Esophagus mucosa (tissue), 1 donor: ENCODE results near the gene LRRTM1. TPM values are rescaled to one million over a fixed set of nuclear protein-coding genes. Genes with fewer than 3 reads are reported as not detected.

Experiments used
- ATAC-seq: fragments of 200-7000 bp; cut with Tn5 transposase; one replicate; pipeline ENCODE4 v1.9.1; 2020
- total RNA-seq: library from RNA; stranded (reverse); gene quantifications from one replicate; pipeline ENCODE4 v1.2.4, GENCODE V29; 2023
- donor health status: DM: yes; HTN: yes; CAD: no.

LRRTM1 gene
- total RNA-seq, 1 donor from 2014 or later = not detected

DNA sequence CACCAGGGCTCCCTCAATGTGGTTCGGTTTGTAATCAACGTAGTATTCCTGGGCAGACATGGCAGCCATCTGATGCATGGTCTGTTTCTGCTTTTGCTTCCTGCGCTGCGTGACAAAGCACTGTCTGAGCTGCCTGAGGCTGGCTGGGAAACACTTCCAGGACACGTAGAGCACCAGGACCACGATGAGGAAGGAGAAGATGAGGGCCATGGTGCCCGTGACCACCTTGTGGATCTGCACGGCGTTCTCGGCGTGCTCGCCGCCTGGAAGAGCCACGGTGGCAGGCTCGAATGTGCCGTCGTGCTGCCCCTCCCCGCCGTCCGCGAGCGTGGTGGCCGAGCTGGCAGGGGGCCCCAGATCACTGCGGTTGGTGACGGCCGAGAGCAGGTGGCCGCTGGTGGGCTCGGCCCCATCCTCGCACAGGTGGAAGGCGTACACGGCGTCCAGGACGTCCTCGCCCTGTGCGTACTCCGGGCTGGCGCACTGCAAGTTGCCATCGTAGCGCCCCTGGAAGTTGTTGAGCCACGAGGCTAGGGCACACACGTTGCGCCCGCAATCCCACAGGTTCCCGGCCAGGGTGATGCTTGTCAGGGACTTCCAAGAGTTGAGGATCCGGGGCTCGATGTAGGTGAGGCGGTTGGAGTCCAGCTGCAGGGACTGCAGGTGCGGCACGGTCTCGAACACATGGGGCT, 2.1 kb downstream of the LRRTM1 start:
- no peak for ATAC-seq

- ATAC-seq = no peak
Observed at GRCh38 chr2:80302001-80302313, 2.6 kb downstream of the LRRTM1 start.

GRCh38 chr2:80300954-80301353, 3.6 kb downstream of the LRRTM1 start:
- ATAC-seq = no peak

- ATAC-seq = no peak
Observed at GRCh38 chr2:80300346-80300745, 4.2 kb downstream of the LRRTM1 start.

GRCh38 chr2:80299661-80300060, 4.9 kb downstream of the LRRTM1 start:
- ATAC-seq = no peak

- ATAC-seq = no peak
Observed at GRCh38 chr2:80298954-80299353, 5.6 kb downstream of the LRRTM1 start.

DNA sequence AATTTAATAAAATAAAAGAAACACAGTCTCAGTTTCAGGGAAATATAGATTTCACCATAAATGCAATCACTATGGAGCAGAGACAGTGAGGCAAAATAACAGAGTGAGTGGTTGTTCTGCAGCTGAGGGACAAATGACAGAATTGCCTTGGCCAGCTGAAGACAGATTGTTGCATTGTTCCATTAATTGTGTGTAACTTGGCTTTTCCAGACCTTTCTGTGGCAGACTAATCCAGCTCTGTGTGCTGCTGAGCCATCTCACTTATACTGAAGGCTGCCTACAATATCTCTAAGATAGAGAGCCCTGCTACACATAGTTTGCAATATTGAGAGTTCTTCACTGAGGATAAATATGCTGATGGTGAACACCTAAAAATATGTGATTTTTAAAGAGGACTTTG, 11.5 kb downstream of the LRRTM1 start:
- ATAC-seq = no peak

DNA sequence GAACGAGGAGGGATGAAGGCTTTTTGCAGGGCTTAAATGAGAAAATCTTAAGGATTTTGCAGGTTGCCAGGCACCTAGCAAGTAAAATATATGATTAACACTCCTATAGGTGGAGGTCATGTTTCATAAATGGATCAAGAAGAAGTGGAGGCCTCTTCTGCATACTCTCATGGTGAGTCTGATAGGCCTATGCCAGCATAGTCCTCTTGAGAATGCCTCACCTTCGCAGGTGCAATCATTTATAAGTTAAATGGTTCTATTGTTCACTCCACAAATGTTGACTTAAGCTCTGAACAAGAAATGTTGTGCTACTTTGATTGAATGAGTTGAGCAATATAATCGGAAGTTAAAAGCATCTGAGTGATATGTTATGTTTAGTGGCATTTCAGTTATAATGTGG, 12.1 kb downstream of the LRRTM1 start:
- ATAC-seq = no peak

GRCh38 chr2:80291656-80292055, 12.9 kb downstream of the LRRTM1 start:
- no peak for ATAC-seq

DNA sequence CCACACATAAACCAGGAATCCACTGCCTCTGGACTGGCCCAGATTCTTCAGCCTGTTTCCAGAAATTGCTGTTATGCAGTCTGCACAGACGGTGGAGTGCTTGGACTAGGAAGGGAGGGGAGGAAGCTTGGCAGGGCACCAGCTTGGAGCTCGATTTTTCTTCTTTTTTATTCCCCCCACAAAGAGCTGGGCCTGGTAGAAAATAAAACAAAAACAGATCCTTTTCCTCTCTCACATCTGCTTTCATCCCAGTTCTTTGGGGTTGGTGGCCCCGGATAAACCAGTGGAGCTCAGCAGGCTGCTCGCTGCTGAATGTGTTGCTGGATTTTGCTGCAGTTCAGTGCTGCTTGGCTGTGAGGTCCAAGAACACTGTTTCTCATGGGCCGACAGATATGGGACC, 16.0 kb downstream of the LRRTM1 start:
- no peak for ATAC-seq

DNA sequence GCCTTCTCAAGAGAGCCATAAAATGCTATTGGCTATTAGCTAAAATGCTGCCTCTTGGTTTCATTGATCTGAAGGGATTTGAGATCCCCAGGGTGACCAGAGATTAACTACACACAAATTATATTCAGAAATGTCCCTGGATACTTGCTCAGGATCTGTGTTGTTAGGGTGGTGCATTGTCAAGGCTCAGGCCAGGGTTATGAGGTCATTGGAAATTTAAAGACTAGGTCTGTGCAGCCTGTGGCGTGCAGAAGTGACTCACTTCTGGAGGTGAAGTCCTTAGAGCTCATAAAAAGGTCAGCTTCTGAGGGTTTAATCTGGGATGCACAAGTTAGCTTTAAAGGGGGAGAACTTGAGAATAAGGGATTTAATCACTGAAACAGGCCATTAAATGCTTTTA, 23.5 kb downstream of the LRRTM1 start:
- ATAC-seq = no peak

- no peak for ATAC-seq
Observed at GRCh38 chr2:80280598-80280997, 24.0 kb downstream of the LRRTM1 start.

DNA sequence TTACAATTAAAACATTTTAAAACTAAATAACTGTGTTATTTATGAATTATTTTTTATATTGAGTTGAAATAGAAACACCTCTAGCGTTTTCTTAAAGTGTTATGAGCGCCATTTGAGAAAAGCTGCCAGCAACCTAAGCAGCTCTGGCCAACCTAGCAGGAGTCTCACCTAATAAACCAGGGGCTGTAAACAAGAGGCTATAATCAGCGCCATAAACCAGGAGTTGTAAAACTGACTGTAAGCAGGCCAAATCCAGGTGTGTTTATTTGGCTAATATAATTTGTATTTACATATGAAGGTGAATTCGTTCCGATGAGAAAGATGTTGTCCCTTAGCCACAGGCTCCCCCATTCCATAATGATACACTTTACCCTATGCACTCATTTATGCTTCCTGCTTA, 34.7 kb downstream of the LRRTM1 start:
- no peak for ATAC-seq

- ATAC-seq = no peak
Observed at GRCh38 chr2:80266231-80266630, 38.3 kb downstream of the LRRTM1 start.

DNA sequence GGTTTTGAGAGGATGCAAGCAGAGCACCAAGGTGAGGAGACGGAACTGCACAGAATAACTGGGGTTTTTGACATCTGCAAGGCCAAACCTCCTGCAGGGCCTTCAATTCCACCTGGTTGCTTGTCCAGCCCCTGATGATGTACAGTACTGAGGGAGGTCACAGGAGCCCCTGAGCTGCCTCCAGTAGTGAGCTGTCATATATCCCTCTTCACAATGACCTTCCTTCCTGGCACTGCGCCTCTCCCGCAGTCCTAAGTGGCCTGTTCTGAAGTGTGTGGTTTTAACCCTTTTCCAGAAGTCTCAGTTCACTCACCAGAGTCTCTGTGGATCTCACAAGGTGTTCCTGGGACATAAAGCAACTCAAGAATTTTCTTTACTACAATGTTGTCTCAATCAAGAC, 45.3 kb downstream of the LRRTM1 start:
- ATAC-seq = no peak

- ATAC-seq = no peak
Observed at GRCh38 chr2:80258793-80259192, 45.8 kb downstream of the LRRTM1 start.

DNA sequence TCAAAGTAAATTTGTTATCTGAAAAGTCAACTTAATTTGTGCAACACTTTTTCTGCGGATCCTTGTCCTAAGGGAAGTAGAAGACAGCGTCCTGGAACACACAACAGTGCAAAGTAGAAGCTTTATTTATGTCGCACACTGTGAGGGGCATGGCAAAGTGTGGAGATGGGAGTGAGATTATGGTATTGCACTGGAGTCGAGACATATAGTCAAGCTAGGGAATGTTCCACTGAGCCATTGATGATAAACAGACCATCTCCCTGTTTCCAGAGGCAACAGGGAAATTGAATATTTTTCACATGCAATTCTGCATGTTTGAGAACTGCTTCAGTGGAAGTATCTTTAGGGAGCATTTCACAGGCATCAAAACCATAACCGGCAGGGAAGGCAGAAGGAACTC, 46.2 kb downstream of the LRRTM1 start:
- no peak for ATAC-seq

DNA sequence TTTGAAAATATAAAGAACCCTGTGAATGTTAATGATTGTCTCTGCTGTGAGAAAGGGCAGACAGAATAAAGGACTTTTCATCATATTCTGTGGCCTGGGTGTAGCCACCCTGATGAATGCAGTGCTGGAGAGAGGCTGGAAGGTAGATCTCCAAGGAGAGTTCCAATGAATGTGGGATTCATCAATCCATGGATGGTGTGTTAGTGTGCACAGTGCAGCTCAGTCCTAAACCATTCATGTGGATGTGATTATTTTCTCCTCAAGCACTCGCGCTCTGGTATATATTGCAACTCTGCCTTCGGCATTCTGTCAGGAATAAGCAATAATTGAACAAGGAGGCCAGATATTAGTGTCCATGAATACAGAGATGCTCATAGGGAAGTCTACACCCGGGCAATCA, 47.1 kb downstream of the LRRTM1 start:
- no peak for ATAC-seq

DNA sequence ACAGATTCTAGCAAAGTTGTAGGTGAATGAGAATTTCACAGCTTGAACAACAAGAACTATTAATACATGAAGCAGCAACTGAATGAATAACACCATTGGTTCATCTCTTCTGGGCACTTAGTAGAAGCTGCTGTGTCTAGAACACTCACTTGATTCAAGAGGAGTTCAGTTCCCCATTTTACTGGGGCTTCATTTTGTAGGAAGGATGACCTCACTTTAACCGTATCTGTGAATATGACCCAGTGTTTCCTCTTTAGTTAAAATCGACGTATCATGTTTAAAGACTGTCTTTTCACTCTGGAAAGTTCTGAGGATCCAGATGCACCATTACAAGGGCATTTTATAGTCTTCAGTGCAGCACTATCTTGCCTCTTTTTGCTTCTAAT, 47.8 kb downstream of the LRRTM1 start:
- no peak for ATAC-seq

DNA sequence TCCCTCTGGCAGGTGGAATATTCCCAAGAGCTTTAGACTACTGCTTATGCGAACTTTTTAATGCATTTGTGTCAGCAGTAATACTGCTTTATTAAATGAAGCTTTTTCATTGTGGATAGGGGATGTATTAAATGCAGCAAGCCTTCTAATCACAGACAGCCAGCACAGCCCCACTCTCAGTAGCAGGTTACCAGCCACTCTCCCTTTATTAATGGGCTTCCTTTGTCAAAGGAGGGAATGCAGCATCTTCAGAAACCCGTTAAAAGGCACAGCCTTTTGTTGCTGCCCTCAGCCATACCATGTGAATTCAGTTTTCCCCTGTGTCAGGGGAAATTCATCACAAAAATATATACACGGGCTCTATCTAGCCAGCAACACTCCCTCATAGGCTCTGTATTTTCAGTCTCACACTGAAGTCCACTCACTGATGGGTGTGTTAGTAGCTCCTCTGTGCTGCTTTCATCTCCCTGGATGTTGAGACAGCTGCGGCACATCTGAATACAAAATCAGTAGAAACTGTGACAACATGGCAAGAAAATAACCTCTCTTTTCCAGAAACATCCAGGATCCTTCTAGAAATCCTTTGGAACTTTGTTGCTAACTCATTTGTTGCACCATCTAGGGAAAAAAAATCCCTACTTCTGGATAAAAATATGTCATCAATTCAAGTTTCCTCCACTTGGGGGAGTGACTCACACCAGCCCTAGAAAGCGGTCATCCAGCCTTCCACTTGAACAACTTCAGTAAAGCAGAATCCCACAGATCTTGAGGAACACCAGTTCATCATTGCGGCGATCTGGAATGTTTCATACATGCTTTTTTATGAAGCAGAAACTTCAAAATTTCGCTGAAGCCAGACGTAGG, 48.4 kb downstream of the LRRTM1 start:
- ATAC-seq = no peak

DNA sequence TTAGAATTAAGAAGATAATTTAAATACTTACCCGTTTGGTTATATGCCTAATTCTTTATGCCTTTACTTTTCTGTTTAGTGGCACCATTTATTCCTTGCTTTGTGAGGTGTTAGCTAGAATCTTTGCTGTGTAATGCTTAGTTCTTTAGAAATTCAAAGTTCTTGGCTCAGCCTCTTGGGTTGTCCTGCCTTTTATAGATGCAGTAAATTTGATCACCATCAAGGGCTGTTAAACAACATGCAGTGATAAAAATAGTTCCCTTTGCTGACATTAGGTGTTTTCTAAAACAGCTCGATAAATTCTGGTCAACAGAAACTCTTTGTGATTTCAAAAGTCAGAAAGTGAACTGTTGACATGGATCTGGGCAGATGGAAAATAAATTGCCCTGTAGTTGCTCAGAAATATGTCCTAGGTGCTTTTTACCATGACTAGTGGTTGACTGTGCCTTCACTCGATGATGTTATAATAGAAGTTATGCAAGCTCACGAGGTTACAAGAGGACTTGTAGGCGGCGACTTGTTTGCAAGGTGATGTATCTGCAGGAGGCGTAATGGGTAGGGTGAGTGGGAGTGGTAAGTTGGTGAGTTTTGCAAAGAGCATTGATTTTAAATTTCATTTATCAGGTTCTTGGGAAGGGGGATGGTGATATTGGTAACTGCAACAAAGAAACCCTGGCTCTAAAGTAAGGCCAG, 52.1 kb downstream of the LRRTM1 start:
- no peak for ATAC-seq
